Measurements from ENCODE around the gene XPA.

GRCh38 chr9:97673922-97674321 lies 23.2 kb downstream of the XPA start:
- no peak for TF ChIP-seq CTCF (IDR thresholded peaks at IDR 0.05; ENCODE audit: insufficient read depth, low read length, poor library complexity, severe bottlenecking)
- no peak for TF ChIP-seq EZH2phosphoT487 (conservative IDR thresholded peaks at IDR 0.05; ENCODE audit: low read length)
